Ishikawa (cell line): Measurements from ENCODE around the gene AMH.
A peak's percentile ranks its signal among the peaks of the same experiment; 100 is the strongest.

Source experiments
- CEBPB ChIP-seq: IDR thresholded peaks from 2 replicates; pipeline ENCODE4 v1.6.1; 2012
- CREB1 ChIP-seq: IDR thresholded peaks from 2 replicates; pipeline ENCODE4 v1.6.1; 2012; ENCODE audit warnings: low read depth
- EGR1 ChIP-seq: IDR thresholded peaks from 2 replicates; pipeline ENCODE4 v1.6.1; 2012
- EP300 ChIP-seq: IDR thresholded peaks from 2 replicates; pipeline ENCODE4 v1.6.1; 2012; ENCODE audit warnings: borderline replicate concordance
- FOXM1 ChIP-seq: IDR thresholded peaks from 2 replicates; pipeline ENCODE4 v1.6.1; 2012; ENCODE audit warnings: low read depth, borderline replicate concordance
- NFIC ChIP-seq: IDR thresholded peaks from 2 replicates; pipeline ENCODE4 v1.6.1; 2012
- RAD21 ChIP-seq: IDR thresholded peaks from 2 replicates; pipeline ENCODE4 v1.6.1; 2012; ENCODE audit warnings: low read depth
- TAF1 ChIP-seq: IDR thresholded peaks from 2 replicates; pipeline ENCODE4 v1.6.1; 2012; ENCODE audit warnings: low read depth, mild to moderate bottlenecking
- TCF12 ChIP-seq: IDR thresholded peaks from 2 replicates; pipeline ENCODE4 v1.6.1; 2012; ENCODE audit warnings: low read depth
- TEAD4 ChIP-seq: IDR thresholded peaks from 2 replicates; pipeline ENCODE4 v1.6.1; 2012
- YY1 ChIP-seq: IDR thresholded peaks from 2 replicates; pipeline ENCODE4 v1.6.1; 2012; ENCODE audit warnings: low read depth
- ZBTB7A ChIP-seq: IDR thresholded peaks from 2 replicates; pipeline ENCODE4 v1.6.1; 2012; ENCODE audit warnings: low read depth
- TF ChIP-seq, protein P1 (sequence below): IDR thresholded peaks from 2 replicates; pipeline ENCODE4 v1.6.1; 2012; ENCODE audit warnings: low read depth, mild to moderate bottlenecking
- TF ChIP-seq, protein P2 (sequence below): IDR thresholded peaks from 2 replicates; pipeline ENCODE4 v1.6.1; 2012
- TF ChIP-seq, protein P3 (sequence below): IDR thresholded peaks from 2 replicates; pipeline ENCODE4 v1.6.1; 2012

The AMH gene

DNA sequence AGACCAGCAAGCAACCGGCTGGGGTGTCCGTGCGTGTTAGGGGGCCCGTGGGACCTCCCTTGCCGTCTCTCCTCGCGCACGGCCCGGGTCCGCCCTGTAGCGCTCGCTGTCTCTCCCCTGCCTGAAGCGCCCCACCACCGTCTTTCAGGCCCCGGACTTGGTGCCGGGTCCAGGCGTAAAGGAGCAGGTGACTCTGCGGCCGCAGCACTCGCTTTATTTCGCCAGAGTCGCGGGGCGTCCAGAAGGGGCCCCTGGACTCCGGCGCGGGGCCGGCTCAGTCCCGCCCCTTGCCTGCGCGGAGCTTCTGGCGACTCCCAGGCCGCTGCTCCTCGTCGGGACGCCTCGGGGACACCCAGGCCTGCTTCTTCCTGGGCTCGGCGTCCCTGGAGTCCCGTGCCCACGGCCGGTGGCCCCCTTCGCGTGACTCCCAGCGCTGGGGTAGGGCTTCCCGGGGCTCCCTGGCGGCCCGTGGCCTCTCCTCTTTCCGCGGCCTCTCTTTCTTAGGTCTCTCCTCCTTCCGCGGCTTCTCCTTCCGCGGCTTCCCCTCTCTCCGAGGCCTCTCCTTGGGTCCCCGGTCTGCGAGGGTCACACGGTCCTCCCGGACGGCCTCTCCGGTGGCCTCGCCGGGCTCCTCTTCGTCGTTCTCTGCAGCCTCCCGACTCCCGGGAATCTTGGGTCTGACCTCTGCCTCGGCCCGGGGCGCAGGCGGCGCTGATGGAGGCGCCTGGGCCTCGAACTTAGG is 3.1 kb downstream of the AMH start:
- TF ChIP-seq EGR1 (no peak), TEAD4 (no peak), FOXM1 (no peak), NFIC (no peak), CEBPB (no peak)

- TF ChIP-seq FOXM1: no peak
- no peak for TF ChIP-seq NFIC
- TF ChIP-seq EGR1: no peak
- no peak for TF ChIP-seq ZBTB7A
- TF ChIP-seq TCF12: no peak
- TF ChIP-seq CEBPB: no peak
- TF ChIP-seq, protein P1, sequence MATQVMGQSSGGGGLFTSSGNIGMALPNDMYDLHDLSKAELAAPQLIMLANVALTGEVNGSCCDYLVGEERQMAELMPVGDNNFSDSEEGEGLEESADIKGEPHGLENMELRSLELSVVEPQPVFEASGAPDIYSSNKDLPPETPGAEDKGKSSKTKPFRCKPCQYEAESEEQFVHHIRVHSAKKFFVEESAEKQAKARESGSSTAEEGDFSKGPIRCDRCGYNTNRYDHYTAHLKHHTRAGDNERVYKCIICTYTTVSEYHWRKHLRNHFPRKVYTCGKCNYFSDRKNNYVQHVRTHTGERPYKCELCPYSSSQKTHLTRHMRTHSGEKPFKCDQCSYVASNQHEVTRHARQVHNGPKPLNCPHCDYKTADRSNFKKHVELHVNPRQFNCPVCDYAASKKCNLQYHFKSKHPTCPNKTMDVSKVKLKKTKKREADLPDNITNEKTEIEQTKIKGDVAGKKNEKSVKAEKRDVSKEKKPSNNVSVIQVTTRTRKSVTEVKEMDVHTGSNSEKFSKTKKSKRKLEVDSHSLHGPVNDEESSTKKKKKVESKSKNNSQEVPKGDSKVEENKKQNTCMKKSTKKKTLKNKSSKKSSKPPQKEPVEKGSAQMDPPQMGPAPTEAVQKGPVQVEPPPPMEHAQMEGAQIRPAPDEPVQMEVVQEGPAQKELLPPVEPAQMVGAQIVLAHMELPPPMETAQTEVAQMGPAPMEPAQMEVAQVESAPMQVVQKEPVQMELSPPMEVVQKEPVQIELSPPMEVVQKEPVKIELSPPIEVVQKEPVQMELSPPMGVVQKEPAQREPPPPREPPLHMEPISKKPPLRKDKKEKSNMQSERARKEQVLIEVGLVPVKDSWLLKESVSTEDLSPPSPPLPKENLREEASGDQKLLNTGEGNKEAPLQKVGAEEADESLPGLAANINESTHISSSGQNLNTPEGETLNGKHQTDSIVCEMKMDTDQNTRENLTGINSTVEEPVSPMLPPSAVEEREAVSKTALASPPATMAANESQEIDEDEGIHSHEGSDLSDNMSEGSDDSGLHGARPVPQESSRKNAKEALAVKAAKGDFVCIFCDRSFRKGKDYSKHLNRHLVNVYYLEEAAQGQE: no peak
- TF ChIP-seq, protein P2, sequence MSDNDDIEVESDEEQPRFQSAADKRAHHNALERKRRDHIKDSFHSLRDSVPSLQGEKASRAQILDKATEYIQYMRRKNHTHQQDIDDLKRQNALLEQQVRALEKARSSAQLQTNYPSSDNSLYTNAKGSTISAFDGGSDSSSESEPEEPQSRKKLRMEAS: no peak
- no peak for TF ChIP-seq EP300
- TF ChIP-seq, protein P3, sequence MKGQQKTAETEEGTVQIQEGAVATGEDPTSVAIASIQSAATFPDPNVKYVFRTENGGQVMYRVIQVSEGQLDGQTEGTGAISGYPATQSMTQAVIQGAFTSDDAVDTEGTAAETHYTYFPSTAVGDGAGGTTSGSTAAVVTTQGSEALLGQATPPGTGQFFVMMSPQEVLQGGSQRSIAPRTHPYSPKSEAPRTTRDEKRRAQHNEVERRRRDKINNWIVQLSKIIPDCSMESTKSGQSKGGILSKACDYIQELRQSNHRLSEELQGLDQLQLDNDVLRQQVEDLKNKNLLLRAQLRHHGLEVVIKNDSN: no peak
These were observed 3.6 kb downstream of the AMH start for GRCh38 chr19:2252797-2253105.

DNA sequence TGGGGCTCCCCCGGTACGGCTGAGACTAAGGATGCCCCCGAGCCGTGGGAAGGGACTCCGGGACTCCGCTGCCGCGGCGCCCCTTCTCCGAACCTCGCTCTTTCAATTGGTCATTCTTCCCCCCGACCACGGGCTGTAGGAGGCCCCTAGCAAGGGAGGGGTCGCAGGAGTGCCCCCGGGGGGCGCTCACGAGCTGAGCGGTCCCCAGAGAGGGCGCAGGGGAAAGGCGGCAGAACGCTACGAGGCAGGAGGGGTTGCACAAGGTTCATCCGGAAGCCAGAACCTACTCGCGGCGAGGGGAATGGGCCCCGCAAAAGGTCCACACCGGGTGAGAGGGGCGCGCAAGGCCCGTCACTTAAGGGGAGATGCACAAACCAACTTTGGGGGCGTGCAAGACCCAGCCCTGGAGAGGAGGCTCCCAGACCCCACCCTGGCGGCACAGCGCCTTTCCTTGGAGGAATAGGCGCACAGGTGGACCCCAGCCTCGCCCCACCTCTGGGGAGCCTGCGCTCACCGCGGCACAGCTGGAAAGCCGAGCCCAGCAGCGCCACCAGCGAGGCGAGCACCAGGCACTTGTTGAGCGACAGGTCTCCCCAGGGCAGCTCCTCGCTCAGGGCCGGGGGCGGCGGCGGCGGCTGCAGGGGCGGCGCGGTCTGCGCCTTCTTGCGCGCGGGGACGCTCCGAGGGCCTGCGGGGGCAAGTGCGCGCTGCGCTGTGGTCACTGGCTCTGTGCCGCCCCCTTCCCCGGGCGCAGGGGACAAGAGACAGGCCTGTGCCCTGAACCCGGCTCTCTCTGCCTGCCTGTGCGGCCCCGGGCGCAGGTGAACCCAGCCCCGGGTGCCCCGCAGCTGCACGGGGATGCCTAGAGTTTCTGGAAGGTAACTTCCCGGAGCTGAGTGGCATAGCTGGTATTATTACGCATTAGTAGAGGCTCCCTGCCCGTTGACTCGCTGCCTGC is 4.3 kb downstream of the AMH start:
- no peak for TF ChIP-seq EP300
- TF ChIP-seq, protein P1: no peak
- no peak for TF ChIP-seq TCF12
- TF ChIP-seq TEAD4: no peak
- no peak for TF ChIP-seq EGR1
- no peak for TF ChIP-seq CEBPB
- no peak for TF ChIP-seq ZBTB7A
- TF ChIP-seq FOXM1: no peak
- TF ChIP-seq TAF1: no peak
- TF ChIP-seq YY1: no peak
- TF ChIP-seq CREB1: no peak
- TF ChIP-seq NFIC: no peak
- TF ChIP-seq, protein P3: no peak
- TF ChIP-seq, protein P2: no peak

DNA sequence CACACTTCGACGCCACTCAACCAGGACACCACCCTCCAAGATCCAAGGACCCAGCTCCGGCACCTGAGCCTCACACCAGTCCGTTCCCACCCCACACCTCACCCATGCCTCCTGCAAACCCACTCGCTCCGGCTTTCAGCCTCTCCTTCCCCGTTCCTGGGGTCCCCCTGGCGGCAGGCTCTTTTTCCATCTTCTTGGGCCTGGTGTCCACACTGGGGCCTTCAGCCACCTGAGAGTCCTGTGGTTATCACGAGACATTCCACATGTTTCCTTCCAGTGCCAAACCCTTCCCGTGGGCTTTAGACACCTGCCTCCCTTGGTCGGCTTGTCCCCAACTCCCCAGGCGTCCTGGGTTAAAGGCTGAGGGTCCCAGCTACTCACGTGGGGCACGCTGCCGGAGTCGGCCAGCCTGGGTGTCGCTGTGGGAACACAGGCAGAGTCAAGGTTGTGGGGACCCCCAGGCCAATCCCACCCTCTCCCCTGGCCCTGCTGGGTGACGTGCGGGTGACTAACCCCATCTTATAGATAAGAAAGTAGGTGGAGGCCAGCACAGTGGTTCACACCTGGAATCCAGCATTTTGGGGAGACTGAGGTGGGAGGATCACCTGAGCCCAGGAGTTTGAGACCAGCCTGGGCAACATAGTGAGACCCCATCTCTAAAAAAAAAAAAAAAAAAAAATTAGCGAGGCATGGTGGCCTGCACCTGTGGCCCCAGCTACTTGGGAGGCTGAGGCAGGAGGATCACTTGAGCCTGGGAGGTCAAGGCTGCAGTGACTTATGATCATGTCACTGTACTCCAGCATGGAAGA is 5.1 kb downstream of the AMH start:
- TF ChIP-seq ZBTB7A (0 out of 2 replicates have a peak, but pooled peaks have one; percentile 38), TAF1 (no peak), RAD21 (no peak)

GRCh38 chr19:2255112-2255845 is 6.2 kb downstream of the AMH start:
- no peak for TF ChIP-seq NFIC
